HT1080 (cell line): ENCODE measurements around the gene SAP130. TPM values are rescaled to one million over a fixed set of nuclear protein-coding genes. Genes with fewer than 3 reads are reported as not detected.

Experiments used
- DNase-seq: peaks from one replicate; pipeline ENCODE4 v3.0.0-alpha.2; 2015; ENCODE audit warnings: low read depth
- total RNA-seq: library from RNA; depleted of rRNA; stranded (reverse); fragments of >200 nt; shearing (Covaris generic); gene quantifications from 2 replicates; pipeline ENCODE4 v1.2.3, GENCODE V29; 2014

The SAP130 gene
- total RNA-seq, 1 experiment from 2014 or later, result 13.0 TPM

DNA sequence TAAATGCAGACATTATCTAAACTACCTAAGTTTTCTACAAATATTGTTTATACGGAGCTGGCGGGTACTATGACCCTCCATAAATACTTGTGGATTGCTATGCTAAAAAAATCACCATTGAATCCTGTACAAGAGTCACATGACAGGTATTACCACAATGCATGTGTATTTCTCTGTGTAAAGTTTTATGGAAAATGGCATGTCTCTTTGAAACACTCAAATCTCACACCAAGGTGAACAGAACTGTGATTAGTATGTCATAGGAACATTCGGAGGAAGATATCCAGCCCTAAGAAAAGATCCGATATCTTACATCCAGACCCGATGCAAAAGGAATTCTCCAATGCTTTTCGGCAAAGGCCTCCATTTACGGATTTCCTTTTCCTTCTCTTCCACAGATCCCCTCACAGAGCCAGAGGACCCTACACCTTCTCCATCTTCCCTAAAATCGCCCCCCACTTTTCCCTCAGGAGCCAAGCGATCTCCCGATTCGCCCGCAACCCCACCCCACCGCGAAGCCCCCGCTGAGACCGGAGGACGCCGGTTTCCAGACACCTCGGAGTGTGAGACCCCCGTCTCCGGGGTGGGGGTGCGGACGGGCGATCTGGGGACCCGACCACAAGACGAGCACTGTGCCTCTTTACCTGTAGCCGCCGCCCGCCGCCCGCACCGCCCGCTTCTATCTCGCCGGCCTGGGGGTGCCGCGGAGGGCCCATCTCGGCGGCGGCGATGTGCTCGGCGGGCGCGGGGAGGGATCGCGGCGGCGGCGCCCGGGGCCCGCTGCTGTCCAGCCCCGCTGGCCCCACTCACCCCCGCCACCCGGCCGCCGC, 1.2 kb downstream of the SAP130 start:
- no peak for DNase-seq

GRCh38 chr2:128024816-128025215, 3.0 kb downstream of the SAP130 start:
- DNase-seq, result no peak

DNA sequence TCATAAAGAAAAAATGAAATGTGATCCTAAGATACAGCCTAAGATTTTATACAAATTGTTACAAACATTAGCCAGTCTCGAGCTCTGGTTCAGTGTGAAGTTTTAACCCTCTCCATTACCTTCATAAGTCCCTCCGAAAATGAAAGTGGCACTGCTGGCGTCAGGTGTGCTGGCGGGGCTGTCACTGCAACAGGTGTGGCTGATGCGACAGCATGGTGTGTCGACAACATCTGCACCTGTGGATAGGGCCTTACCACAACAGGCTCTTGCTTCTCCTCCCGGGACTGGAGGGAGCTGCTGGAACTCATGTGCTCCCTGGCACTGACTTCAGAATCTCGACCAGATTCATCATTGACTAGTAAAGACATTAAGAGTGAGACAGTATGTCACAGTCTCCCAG, 10.3 kb downstream of the SAP130 start:
- DNase-seq, result no peak

- DNase-seq, result no peak
Observed at GRCh38 chr2:128016620-128017019, 11.2 kb downstream of the SAP130 start.

- no peak for DNase-seq
Observed at GRCh38 chr2:128012698-128013097, 15.2 kb downstream of the SAP130 start.

- no peak for DNase-seq
Observed at GRCh38 chr2:128008074-128008672, 19.7 kb downstream of the SAP130 start.

- no peak for DNase-seq
Observed at GRCh38 chr2:128004509-128004908, 23.4 kb downstream of the SAP130 start.

DNA sequence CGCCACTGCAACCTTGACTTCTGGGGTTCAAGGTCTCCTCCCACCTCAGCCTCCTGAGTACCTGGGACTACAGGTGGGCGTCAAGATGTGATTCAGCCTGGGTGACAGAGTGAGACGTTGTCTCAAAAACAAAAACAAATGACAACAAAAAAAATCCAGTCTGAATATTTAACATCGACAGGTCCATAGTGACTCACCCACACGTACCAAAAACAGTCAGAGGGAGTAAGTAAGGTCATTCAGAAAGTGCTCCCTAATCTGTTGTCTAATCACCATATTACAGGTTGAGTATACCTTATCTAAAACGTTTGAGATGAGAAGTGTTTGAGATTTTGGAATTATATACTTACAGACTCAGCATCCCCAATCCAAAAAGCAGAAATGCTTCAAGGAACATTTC, 24.4 kb downstream of the SAP130 start:
- no peak for DNase-seq

DNA sequence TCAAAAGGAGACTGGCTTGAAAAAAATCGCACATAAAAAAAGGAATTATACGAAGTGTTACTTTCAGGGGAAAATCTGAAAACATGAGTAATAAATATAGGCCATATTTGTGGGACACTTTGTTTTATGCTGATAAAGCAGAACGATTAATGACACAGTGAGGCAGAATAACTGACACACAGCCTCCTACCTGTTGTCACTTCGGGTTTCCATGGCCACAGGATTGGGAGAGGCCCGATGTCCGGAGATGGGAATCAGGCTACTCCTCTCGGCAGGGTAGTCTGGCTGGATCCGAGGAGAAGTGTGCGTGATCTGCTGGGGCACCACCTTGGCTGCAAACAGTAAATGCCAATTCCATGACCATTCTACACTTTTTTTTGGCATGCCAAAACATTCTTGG, 31.7 kb downstream of the SAP130 start:
- no peak for DNase-seq

GRCh38 chr2:127995725-127996124, 32.1 kb downstream of the SAP130 start:
- no peak for DNase-seq

- no peak for DNase-seq
Observed at GRCh38 chr2:127993659-127994058, 34.2 kb downstream of the SAP130 start.

- no peak for DNase-seq
Observed at GRCh38 chr2:127991742-127992141, 36.1 kb downstream of the SAP130 start.

- no peak for DNase-seq
Observed at GRCh38 chr2:127986548-127987079, 41.2 kb downstream of the SAP130 start.

- no peak for DNase-seq
Observed at GRCh38 chr2:127985735-127986134, 42.1 kb downstream of the SAP130 start.

DNA sequence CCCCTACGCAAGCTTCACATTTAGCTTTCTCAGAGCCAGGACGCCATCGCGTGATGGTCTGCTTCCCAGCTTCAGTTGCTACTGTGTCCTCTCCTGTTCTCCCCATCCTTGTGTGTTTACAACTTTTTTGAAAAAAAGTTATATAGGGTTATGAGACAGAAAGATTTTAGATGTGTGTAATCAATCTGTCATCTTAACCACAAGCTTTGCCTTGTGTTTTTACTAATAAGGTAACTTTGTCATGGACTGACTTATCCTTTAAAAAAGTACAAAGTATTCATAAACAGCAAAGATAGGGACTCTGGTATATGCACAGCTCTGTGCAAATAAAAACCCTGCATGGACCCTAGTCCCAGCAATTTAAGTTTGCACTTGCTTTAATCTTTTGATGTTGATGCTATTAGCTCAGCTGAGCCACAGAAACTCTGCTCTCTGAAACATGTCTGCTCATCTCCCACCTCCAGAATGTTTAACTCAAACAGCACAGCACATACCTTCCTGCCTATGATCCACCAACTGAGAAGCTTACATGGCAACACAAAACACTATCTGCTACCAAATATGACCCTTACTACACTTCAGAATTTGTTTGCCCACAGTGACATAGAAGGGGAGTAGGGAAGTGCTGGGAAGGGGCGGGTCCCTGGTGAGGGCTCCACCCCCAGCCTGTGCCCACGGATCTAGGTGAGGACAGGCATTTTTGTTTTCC, 42.7 kb downstream of the SAP130 start:
- no peak for DNase-seq

GRCh38 chr2:127984551-127984950, 43.3 kb downstream of the SAP130 start:
- DNase-seq, result peak; percentile 11

GRCh38 chr2:127969446-127969845, 58.4 kb downstream of the SAP130 start:
- DNase-seq, result no peak

GRCh38 chr2:127968610-127969339, 59.1 kb downstream of the SAP130 start:
- no peak for DNase-seq

DNA sequence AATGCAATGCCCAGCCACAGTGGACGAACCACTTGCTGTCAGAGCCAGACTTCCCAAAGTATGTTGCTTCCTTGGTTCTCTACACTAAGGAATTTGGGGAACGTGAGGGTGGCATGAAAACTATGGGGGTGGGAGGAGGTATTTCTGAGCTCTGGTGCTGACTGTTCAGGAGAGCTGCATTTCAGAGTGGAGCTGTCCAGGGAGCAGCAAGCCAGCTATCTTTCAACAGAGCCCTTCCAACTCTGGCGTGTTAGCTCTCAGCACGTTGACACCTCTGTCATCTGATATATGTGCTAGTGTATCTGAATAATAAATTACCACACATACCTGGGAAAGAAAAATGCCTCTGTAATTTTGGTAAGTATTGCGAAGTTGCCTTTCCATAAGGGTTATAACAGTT, 66.1 kb downstream of the SAP130 start:
- no peak for DNase-seq

GRCh38 chr2:127957240-127957639, 70.6 kb downstream of the SAP130 start:
- DNase-seq, result peak; percentile 18

GRCh38 chr2:127954857-127955256, 73.0 kb downstream of the SAP130 start:
- no peak for DNase-seq
